ENCODE measurements around the gene RPS6KA5.

DNA sequence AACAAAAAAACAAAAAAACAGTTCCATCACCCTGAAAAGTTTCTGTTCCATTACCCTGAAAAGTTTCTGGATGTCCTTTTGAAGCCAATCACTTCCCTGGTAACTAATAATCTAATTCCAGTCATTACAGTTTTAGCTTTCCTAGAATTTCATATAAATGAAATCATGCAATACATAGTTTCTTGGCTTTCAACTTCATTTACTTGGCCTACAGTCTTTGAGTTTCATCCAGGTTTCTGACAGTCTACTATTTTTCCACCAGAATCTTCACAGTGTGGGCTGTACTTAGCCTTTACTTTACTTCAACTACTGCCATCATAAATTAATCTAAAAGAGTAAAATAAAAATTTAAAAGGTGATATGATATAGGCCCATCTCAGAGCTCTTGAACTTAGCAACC lies 55.5 kb downstream of the RPS6KA5 start:
- TF ChIP-seq, protein P1, sequence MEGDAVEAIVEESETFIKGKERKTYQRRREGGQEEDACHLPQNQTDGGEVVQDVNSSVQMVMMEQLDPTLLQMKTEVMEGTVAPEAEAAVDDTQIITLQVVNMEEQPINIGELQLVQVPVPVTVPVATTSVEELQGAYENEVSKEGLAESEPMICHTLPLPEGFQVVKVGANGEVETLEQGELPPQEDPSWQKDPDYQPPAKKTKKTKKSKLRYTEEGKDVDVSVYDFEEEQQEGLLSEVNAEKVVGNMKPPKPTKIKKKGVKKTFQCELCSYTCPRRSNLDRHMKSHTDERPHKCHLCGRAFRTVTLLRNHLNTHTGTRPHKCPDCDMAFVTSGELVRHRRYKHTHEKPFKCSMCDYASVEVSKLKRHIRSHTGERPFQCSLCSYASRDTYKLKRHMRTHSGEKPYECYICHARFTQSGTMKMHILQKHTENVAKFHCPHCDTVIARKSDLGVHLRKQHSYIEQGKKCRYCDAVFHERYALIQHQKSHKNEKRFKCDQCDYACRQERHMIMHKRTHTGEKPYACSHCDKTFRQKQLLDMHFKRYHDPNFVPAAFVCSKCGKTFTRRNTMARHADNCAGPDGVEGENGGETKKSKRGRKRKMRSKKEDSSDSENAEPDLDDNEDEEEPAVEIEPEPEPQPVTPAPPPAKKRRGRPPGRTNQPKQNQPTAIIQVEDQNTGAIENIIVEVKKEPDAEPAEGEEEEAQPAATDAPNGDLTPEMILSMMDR (IDR thresholded peaks at IDR 0.05 in 8 of 11, conservative IDR thresholded peaks at IDR 0.05 in 3 of 11): no peak
- no peak for TF ChIP-seq POLR2AphosphoS5 (IDR thresholded peaks at IDR 0.05)
- TF ChIP-seq POLR2A (IDR thresholded peaks at IDR 0.05): no peak
